IMR-90 (cell line): ENCODE data around the gene PLCB4.

Experiments
- BHLHE40 ChIP-seq: fragments of 150-350 bp; IDR thresholded peaks from 2 replicates; pipeline ENCODE4 v1.6.1; 2016; ENCODE audit warnings: mild to moderate bottlenecking, low read depth, low read length
- CEBPB ChIP-seq: IDR thresholded peaks from 2 replicates; pipeline ENCODE4 v1.6.1; 2012; ENCODE audit warnings: low read depth, low read length, improper control_type of control experiment
- CHD1 ChIP-seq: IDR thresholded peaks from 2 replicates; pipeline ENCODE4 v1.6.1; 2012; ENCODE audit warnings: low read depth, low read length, improper control_type of control experiment
- ELK1 ChIP-seq: fragments of 150-350 bp; IDR thresholded peaks from 2 replicates; pipeline ENCODE4 v1.6.1; 2016; ENCODE audit warnings: low read depth, mild to moderate bottlenecking, low read length, moderate library complexity, borderline replicate concordance
- FOS ChIP-seq: fragments of 150-350 bp; IDR thresholded peaks from 2 replicates; pipeline ENCODE4 v1.6.1; 2016; ENCODE audit warnings: low read depth, low read length
- MAZ ChIP-seq: IDR thresholded peaks from 2 replicates; pipeline ENCODE4 v1.6.1; 2012; ENCODE audit warnings: low read depth, mild to moderate bottlenecking, low read length, improper control_type of control experiment, moderate library complexity, borderline replicate concordance
- MXI1 ChIP-seq: IDR thresholded peaks from 2 replicates; pipeline ENCODE4 v1.6.1; 2012; ENCODE audit warnings: low read depth, mild to moderate bottlenecking, low read length, moderate library complexity, borderline replicate concordance
- POLR2A ChIP-seq: IDR thresholded peaks from 2 replicates; pipeline ENCODE4 v1.6.1; 2012; ENCODE audit warnings: mild to moderate bottlenecking, low read depth, low read length
- RAD21 ChIP-seq: IDR thresholded peaks from 2 replicates; pipeline ENCODE4 v1.6.1; 2012; ENCODE audit warnings: low read length, improper control_type of control experiment
- RCOR1 ChIP-seq: IDR thresholded peaks from 2 replicates; pipeline ENCODE4 v1.6.1; 2012; ENCODE audit warnings: mild to moderate bottlenecking, low read length, improper control_type of control experiment; ENCODE audit not compliant: insufficient replicate concordance
- RFX5 ChIP-seq: IDR thresholded peaks from 2 replicates; pipeline ENCODE4 v1.8.0; 2012; ENCODE audit warnings: low read depth, mild to moderate bottlenecking, low read length, moderate library complexity
- USF2 ChIP-seq: fragments of 150-350 bp; IDR thresholded peaks from 2 replicates; pipeline ENCODE4 v1.6.1; 2017; ENCODE audit warnings: mild to moderate bottlenecking, antibody characterized with exemption, low read length, low read depth
- TF ChIP-seq, protein P1 (sequence below): conservative IDR thresholded peaks from 2 replicates; pipeline ENCODE4 v1.5.1; 2012; ENCODE audit warnings: mild to moderate bottlenecking, low read depth, low read length, improper control_type of control experiment

GRCh38 chr20:9114709-9115108 is 45.8 kb downstream of the PLCB4 start:
- TF ChIP-seq ELK1 (no peak), POLR2A (no peak), RAD21 (no peak), USF2 (no peak), MAZ (no peak), BHLHE40 (no peak), CEBPB (no peak), MXI1 (no peak), RFX5 (no peak), CHD1 (no peak), FOS (no peak), RCOR1 (no peak)
- TF ChIP-seq, protein P1, sequence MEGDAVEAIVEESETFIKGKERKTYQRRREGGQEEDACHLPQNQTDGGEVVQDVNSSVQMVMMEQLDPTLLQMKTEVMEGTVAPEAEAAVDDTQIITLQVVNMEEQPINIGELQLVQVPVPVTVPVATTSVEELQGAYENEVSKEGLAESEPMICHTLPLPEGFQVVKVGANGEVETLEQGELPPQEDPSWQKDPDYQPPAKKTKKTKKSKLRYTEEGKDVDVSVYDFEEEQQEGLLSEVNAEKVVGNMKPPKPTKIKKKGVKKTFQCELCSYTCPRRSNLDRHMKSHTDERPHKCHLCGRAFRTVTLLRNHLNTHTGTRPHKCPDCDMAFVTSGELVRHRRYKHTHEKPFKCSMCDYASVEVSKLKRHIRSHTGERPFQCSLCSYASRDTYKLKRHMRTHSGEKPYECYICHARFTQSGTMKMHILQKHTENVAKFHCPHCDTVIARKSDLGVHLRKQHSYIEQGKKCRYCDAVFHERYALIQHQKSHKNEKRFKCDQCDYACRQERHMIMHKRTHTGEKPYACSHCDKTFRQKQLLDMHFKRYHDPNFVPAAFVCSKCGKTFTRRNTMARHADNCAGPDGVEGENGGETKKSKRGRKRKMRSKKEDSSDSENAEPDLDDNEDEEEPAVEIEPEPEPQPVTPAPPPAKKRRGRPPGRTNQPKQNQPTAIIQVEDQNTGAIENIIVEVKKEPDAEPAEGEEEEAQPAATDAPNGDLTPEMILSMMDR = no peak
